Non-pigmented ciliary epithelial cell (primary cell): ENCODE results near the gene GGT6.

Experiments used
- DNase-seq: peaks from one replicate; pipeline ENCODE4 v3.0.0-alpha.2; 2010; ENCODE audit warnings: low read depth

Gene GGT6

DNA sequence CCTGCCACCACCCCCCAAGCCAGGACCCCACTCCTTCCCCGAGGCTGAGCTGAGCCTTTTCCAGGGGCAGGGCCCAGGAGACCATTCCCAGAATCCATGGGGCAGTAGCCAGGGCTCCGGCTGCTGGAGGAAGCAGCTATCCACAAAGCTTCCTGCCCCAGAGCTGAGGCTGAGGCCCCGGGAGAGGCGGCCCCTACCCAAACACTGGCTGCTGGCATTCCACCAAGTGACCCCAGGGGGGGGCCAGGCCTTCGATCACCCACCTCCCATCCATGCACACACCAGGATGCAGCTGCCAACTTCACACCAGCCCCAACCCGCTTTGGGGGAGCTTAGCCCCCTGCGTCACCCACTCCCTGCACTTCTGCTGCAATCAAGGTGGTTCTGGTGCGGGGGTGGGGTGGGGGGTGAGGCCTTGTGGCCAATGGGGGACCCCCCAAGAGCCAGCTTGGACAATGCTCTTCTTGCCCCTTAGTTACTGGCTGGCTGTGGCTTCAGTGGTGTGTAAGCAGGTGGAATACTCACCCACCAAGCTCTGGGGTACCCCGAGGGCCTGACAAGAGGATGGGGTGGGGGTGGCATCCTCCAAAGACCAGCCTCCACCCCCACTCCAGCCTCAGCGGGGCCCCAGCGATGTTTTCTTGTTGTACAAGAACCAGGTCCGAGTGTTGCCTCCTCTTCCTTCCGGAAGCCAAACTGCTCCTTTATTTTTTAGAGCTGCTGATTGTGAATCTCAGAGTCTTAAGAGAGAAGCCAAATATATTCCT lies 22.0 kb downstream of the GGT6 start:
- no peak for DNase-seq

DNA sequence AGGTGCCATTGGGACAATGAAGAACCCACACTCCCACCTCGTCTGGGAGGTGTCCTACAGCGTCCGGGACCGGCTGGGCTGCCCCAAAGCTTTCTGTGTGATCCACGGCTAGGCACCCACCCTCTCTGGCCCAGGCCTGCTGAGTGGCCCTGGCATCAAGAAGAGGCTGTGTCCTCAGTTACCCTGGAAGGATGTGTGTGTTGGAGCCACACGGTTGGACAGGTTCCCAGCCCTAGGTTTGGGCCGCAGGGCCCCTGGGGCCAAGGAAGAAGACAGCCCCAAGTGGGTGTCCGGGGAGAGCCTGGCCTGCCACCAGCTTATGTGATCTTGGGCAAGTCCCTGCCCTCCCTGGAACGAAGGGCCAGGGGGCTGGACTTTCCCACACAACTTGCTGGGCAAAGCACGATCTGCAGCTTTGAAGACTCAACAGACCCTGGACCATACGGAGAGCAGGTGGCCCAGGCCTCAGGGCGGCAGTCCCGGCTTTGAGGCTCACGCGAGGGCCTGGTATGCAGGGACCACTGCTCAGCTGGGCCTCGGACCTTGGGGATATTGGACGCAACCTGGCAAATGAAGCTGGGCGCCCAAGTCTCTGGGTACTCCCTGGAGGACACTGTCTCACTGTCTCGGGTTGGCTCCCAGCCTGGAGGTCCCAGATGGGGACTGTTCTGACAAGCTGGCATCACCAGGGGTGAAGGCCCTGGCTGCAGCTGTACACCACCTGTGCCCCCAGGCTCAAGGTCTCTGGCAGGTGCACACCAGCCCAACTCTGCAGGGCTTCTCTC lies 22.7 kb downstream of the GGT6 start:
- DNase-seq = no peak

DNA sequence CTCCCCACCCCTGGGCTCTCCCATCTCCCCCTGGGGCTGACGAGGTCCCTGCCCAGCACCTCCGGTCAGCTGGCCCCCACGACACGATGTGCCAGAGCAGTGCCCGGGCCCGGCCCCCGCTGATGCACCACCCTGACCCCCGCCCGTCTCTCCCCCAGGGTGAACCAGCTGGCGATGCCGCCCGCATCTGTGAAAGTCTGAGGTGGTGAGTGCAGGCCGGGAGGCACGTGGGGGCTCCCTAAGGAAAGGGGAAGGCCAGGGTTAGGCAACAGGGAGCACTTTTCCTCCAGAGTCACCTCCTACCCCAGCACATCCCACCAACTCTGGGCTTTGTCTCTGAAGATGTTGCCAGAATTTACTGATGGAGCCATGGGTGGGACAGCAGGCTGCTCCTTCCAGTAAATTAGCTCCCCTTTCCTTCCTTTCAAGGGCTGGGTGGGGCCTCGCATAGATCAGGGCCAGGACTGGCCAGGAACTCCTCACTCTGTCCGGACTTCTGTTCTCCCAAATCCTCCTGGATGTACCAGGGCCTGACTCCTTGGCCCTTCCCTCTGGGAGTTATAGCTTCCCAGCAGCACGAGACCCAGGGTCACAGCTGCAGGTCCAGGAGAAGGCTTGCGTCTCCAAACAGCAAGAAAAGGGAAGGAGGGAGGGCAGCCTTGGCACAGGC lies 23.5 kb downstream of the GGT6 start:
- DNase-seq = no peak

GRCh38 chr17:4536259-4536741 lies 24.1 kb downstream of the GGT6 start:
- no peak for DNase-seq

GRCh38 chr17:4535667-4536258 lies 24.6 kb downstream of the GGT6 start:
- no peak for DNase-seq

DNA sequence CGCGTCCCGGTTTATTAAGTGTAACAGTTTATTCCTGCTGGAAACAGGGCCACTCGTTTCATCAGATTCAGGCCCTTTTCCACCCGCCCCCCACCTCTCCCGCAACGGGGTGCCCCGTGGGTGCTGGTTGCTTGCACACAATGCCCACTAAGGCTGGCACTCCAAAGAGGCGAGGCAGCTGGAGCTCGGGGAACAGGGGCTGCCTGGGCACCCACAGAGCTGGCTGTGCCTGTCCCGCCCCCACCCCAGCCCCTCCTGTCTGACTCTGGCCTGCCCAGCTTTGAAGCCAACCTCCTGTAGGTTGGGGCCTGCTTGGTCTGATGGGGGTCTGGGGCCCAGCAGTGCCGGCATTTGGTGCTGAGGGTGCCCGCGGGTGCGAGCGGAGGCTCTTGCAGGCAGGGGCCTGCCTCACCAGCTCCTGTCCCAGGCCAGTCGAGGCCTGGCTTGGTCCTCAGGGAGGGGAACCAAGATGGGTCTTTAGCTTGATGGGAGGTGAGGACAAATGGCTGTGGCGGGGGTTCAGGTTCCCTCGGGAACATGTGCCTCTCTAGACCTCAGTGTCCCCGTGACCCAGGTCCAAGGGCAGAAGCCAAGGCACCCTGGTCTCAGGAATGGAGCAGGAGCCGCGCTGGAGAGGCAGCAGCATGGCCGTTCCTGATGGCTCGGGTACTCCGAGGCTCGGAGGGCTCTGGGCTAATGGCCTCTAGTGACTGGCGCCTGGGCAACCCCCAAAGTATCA lies 25.3 kb downstream of the GGT6 start:
- DNase-seq = no peak

DNA sequence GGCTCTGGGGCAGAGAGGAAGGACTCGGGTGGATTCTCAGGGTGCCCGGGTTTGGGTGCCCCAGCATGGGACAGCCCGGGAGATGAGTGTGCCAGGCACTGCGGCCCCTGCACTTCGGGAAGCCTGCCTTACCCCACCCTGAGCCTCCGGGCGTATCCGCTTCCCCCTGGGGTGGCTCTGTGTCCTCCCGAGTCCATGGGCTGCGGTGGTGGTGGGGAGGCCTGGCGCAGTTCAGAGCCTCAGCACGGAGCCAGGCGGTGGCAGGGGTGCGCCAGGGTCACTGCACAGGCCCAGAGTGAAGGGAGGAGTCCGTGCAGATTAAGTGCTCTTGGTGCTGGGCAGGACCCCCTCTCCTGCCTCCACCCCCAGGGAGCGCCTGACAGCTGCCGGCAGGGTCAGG lies 25.9 kb downstream of the GGT6 start:
- DNase-seq = no peak

DNA sequence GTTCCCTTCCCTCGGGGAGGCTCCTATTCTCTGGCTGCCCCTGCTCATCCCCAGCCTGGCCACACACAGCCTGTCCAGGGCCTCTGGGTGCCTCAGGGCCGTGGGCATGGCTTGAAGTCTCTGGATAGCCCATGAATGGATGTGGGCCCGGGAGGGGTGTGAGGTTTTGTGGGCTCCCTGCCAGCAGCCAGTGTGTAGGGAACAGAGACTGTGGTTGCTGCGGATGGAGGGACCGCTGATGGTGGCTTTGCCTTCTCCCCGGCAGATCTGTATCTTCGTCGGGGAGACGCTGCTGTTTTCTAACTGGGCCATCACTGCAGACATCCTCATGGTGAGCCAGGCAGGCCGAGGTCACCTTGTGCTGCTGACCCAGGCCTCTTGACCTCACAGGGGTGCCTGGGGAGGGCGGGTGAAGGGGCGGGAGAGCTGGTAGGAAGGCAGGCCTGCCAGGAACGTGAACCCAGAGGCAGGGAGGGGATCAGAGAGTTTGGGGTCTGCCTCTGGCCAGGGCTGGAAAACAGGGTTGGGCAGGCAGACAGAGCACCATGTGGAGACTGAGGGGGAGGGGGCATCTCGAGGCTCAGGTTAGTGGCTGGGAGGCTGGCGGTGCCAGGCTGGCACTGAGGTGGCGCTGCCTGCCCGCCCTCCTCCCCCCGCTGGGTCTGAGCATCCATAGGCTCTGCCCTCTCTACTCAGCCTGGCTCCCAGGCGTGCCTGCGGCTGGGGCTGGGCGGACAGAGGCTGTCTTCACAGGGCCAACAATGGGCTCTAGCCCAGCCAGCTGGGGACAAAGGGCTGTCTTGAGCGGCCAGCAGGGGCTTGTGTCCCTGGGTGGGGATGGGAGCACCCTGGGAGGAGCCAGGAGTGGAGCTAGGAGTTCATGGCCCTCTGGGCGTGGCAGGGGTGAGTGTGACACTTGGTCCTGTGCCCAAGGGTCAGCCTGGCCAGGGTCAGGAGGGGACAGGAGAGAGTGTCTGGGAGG lies 26.6 kb downstream of the GGT6 start:
- DNase-seq = no peak

DNA sequence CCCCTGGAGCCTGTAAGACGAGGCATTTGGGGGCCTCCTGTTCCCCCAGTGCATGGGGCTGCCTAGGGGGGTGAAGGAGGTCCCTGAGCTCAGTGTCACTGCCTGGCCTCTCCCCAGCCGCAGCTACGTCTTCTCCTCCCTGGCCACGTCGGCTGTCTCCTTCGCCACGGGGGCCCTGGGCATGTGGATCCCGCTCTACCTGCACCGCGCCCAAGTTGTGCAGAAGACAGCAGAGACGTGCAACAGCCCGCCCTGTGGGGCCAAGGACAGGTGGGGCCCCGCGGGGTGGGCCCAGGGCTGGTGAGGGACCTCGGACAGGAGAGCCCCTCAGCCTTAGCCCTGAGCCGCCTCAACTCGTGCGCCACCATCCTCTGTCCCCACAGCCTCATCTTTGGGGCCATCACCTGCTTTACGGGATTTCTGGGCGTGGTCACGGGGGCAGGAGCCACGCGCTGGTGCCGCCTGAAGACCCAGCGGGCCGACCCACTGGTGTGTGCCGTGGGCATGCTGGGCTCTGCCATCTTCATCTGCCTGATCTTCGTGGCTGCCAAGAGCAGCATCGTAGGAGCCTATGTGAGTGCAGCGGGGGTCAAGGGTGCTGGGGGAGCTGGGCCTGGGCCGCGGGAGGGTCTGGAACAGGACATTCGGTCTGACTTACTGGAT lies 27.4 kb downstream of the GGT6 start:
- DNase-seq = no peak

- DNase-seq = no peak
Measured at GRCh38 chr17:4531988-4532736, 28.2 kb downstream of the GGT6 start.

- no peak for DNase-seq
Measured at GRCh38 chr17:4530799-4531730, 29.3 kb downstream of the GGT6 start.

- DNase-seq = no peak
Measured at GRCh38 chr17:4529533-4530152, 30.7 kb downstream of the GGT6 start.

- no peak for DNase-seq
Measured at GRCh38 chr17:4527566-4528125, 32.7 kb downstream of the GGT6 start.

DNA sequence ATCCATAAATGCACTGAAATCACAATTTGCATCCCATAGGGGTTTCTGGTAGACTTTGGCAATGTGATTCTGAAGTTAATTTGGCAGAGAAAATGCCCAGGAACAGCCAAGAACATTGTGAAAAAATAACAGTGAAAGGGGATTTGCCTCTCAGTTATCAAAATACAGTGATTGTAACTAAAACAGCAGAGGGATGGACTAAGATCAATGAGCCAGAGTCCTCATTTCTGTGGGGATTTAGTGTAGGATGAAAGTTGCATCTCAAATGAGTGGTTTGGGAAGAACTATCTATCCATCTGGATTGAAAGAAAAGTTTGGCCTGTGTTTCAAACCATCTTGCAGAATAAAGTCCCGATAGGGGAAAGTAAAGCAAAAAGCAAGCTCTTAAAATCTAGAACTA lies 33.2 kb downstream of the GGT6 start:
- DNase-seq = no peak

DNA sequence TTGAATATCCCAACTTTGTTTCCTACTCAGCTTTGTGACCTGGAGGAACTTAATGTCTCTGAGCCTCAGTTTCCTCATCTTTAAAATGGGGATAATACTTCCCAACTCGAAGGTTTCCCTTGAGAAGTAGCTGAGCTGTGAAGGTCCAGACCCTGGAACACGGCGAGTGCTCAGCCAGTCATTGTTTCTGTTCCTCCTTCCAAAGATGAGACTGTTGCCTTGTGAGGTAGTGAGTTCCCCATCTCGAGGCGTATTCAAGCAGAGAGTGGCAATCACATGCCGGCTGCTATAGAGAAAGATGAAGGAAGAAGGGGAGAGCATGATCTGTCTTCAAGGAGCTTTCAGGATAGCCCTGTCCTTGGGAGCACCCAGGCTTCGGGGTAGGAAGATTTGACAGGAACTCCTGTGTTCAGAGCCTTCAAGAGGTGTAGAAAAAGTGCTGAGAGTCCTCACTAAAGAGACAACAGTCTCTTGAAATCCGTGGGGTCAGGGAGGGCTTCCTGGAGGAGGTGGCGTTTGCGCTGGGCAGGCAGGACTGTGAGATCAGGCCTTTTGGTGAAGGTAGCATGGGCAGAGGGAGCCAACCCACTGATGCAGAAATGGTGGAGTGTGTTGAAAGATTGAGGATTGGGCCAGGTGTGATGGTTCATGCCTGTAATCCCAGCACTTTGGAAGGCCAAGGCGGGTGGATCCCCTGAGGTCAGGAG lies 34.5 kb downstream of the GGT6 start:
- DNase-seq = no peak

DNA sequence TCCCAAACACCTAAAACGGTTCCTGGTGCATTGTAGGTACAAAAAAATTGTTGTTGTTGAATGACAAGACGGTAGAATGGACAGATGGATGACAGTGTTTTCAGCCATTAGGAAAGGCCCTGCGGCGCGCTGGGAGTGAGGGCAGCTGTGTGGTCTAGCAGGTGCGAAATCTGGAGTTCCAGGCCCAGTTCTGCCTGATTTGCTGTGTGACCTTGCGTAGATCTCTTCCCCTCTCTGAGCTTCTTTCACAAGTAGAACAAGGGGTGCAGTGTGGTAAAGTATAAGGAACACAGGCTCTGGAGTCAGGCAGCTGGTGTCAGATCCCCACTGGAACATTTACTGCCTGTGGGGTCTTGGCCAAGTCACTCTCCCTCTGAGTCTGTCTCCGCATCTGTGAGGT lies 36.4 kb downstream of the GGT6 start:
- DNase-seq = no peak

- no peak for DNase-seq
Measured at GRCh38 chr17:4522661-4523060, 37.7 kb downstream of the GGT6 start.
